Trophoblast cell (in vitro differentiated cells and primary cell): ENCODE data around the gene UIMC1.

Experiments
- DNase-seq, 2 donors: peaks; one replicate each; pipeline ENCODE4 v3.0.0-alpha.2; 2016
- H2AFZ ChIP-seq: 2 replicates; pipeline ENCODE4 v1.6.1; 2013; ENCODE audit warnings: low read length, moderate library complexity, mild to moderate bottlenecking; ENCODE audit not compliant: insufficient read depth, poor library complexity
- H2AK5ac ChIP-seq: 2 replicates; pipeline ENCODE4 v1.6.1; 2013; ENCODE audit warnings: mild to moderate bottlenecking, low read length
- H2BK120ac ChIP-seq: 2 replicates; pipeline ENCODE4 v1.6.1; 2013; ENCODE audit warnings: low read length, mild to moderate bottlenecking, moderate library complexity; ENCODE audit not compliant: insufficient read depth, poor library complexity
- H2BK12ac ChIP-seq: 2 replicates; pipeline ENCODE4 v1.6.1; 2013; ENCODE audit warnings: mild to moderate bottlenecking, low read length, moderate library complexity
- H2BK5ac ChIP-seq: 2 replicates; pipeline ENCODE4 v1.6.1; 2013; ENCODE audit warnings: low read length, low read depth, moderate library complexity, mild to moderate bottlenecking; ENCODE audit not compliant: poor library complexity
- H3K14ac ChIP-seq: 2 replicates; pipeline ENCODE4 v1.6.1; 2013; ENCODE audit warnings: mild to moderate bottlenecking, low read length
- H3K18ac ChIP-seq: 2 replicates; pipeline ENCODE4 v1.6.1; 2013; ENCODE audit warnings: mild to moderate bottlenecking, low read length
- H3K23ac ChIP-seq: 2 replicates; pipeline ENCODE4 v1.6.1; 2013; ENCODE audit warnings: low read length
- H3K27ac ChIP-seq: 2 replicates; pipeline ENCODE4 v1.5.1; 2013; ENCODE audit warnings: low read depth, mild to moderate bottlenecking, inconsistent platforms, low read length, moderate library complexity
- H3K27me3 ChIP-seq: 2 replicates; pipeline ENCODE4 v1.6.1; 2013; ENCODE audit warnings: inconsistent platforms, mild to moderate bottlenecking, low read length, moderate library complexity; ENCODE audit not compliant: insufficient read depth
- H3K36me3 ChIP-seq, 2 experiments: 1 replicate in 1 of 2; 2 replicates in 1 of 2; pipeline ENCODE4 v1.6.1; 2013; ENCODE audit warnings: low read length in 2 of 2, mild to moderate bottlenecking in 2 of 2, moderate library complexity in 1 of 2; ENCODE audit not compliant: insufficient read depth in 2 of 2, control insufficient read depth in 1 of 2
- H3K4ac ChIP-seq: 2 replicates; pipeline ENCODE4 v1.6.1; 2013; ENCODE audit warnings: low read depth, mild to moderate bottlenecking, low read length, moderate library complexity
- H3K4me1 ChIP-seq, 2 experiments: 1 replicate in 1 of 2; 2 replicates in 1 of 2; pipeline ENCODE4 v1.6.1; 2013; ENCODE audit warnings: low read length in 2 of 2, mild to moderate bottlenecking in 2 of 2, moderate library complexity in 1 of 2; ENCODE audit not compliant: insufficient read depth in 2 of 2, control insufficient read depth in 1 of 2
- H3K4me2 ChIP-seq: 2 replicates; pipeline ENCODE4 v1.6.1; 2013; ENCODE audit warnings: inconsistent platforms, mild to moderate bottlenecking, low read length, moderate library complexity
- H3K4me3 ChIP-seq: 2 replicates; pipeline ENCODE4 v1.5.1; 2013; ENCODE audit warnings: mild to moderate bottlenecking, low read depth, low read length, inconsistent platforms
- H3K79me1 ChIP-seq: one replicate; pipeline ENCODE4 v1.6.1; 2013; ENCODE audit warnings: low read length
- H3K79me2 ChIP-seq: 2 replicates; pipeline ENCODE4 v1.6.1; 2013; ENCODE audit warnings: low read length, mild to moderate bottlenecking; ENCODE audit not compliant: control insufficient read depth, insufficient read depth, poor library complexity
- H3K9ac ChIP-seq: 2 replicates; pipeline ENCODE4 v1.6.1; 2013; ENCODE audit warnings: mild to moderate bottlenecking, low read length
- H3K9me3 ChIP-seq: 2 replicates; pipeline ENCODE4 v1.6.1; 2013; ENCODE audit warnings: low read depth, mild to moderate bottlenecking, control low read depth, inconsistent platforms, low read length; ENCODE audit not compliant: insufficient read depth
- H4K12ac ChIP-seq: 2 replicates; pipeline ENCODE4 v1.6.1; 2013; ENCODE audit warnings: low read depth, mild to moderate bottlenecking, low read length, moderate library complexity
- H4K8ac ChIP-seq: 2 replicates; pipeline ENCODE4 v1.6.1; 2013; ENCODE audit warnings: low read depth, mild to moderate bottlenecking, low read length, moderate library complexity
- H4K91ac ChIP-seq: one replicate; pipeline ENCODE4 v1.6.1; 2013; ENCODE audit warnings: low read depth, mild to moderate bottlenecking, low read length, moderate library complexity
- WGBS: extraction: QIAGEN DNeasy Blood & Tissue Kit; methylation state at CpG from one replicate; pipeline ENCODE4 v1.1.7; 2013; ENCODE audit warnings: missing lambda C conversion rate; ENCODE audit not compliant: insufficient read length, insufficient coverage; ENCODE audit errors: extremely low coverage; 5-methylcytosine and 5-hydroxymethylcytosine counted together

UIMC1 gene

DNA sequence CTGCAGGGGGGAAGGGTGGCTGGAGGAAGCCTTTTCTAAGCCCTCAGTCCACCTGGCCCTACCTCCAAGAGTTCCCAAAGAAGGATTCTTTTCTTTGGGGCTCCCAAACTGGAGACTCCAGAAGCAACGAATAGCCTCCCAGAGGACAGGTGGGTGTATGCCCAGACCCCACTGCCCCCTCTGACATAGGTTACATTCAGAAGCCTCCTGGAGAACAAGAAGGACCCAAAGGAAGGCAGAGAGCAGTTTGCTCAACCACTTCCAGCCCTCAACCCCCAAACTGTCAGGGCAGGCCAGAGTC lies 117.8 kb downstream of the UIMC1 start:
- no peak overlapping the region for H3K4ac ChIP-seq
- no peak overlapping the region for H2BK120ac ChIP-seq
- no peaks in the 10 kb centered on the region for H3K79me2 ChIP-seq
- H3K18ac ChIP-seq, result no peak overlapping the region
- no peak overlapping the region for H4K91ac ChIP-seq
- H2BK12ac ChIP-seq, result no peak overlapping the region
- no peak overlapping the region for H3K9ac ChIP-seq
- H3K4me1 ChIP-seq, result no peaks in the 10 kb centered on the region
- H3K4me2 ChIP-seq, result no peak overlapping the region
- DNase-seq, result no peak
- no peaks in the 10 kb centered on the region for H3K79me1 ChIP-seq
- H2AK5ac ChIP-seq, result no peak overlapping the region
- no peak overlapping the region for H4K12ac ChIP-seq
- no peak overlapping the region for H2AFZ ChIP-seq
- H3K4me3 ChIP-seq, result no peak overlapping the region
- no peak overlapping the region for H4K8ac ChIP-seq
- H3K9me3 ChIP-seq, result peaks cover 7% of the 10 kb centered on the region
- H3K27ac ChIP-seq, result no peak overlapping the region
- no peaks in the 10 kb centered on the region for H3K36me3 ChIP-seq
- no peaks in the 10 kb centered on the region for H3K27me3 ChIP-seq
- H3K23ac ChIP-seq, result no peak overlapping the region
- WGBS, result no CpG with 5 or more reads among the region's 1 CpG
- H3K14ac ChIP-seq, result no peak overlapping the region
- no peak overlapping the region for H2BK5ac ChIP-seq

DNA sequence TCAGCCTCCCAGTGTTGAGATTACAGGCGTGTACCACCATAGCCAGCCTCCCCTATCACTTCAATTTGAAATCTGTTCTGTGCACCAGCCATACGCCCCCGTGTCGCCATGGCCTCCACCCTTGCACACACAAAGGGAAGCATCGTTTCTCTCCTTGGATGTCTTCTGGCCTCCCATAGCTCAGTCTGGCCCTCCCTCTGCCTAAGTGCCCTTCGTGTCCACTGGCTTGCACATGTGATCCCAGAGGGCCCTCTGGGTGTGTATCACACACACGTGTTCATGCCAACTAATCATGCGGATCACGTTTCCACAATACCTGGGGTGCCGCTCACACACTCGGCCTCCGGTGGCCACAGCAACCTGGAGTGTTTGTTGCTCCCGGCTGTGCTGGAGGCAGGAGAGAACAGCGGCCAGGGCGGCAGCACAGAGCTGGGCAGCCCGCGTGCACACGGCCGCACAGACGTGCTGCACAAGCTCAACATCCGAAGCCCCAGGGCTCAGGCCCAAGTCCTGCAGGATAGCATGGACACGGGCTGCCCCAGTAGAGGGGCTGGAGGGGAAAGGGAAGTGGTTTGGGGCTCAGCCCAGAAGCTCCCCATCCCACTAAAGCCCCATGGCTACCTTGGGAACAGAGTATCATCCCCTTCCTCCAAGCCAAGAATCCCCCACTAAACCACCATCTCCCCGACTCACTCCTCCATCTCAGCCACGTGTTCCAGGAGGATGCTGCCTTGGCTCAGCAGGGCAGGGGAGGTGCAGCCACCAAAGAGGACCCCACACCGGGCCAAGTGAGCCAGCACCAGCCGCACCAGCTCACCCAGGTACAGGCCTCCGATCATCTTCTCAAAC lies 118.3 kb downstream of the UIMC1 start:
- no peak overlapping the region for H4K12ac ChIP-seq
- no peaks in the 10 kb centered on the region for H3K79me1 ChIP-seq
- H3K9me3 ChIP-seq, result peaks cover 7% of the 10 kb centered on the region
- no peak overlapping the region for H2BK120ac ChIP-seq
- WGBS, result no CpG with 5 or more reads among the region's 27 CpGs
- H3K4me3 ChIP-seq, result no peak overlapping the region
- H3K4me1 ChIP-seq, result no peaks in the 10 kb centered on the region
- H2AFZ ChIP-seq, result no peak overlapping the region
- H3K9ac ChIP-seq, result no peak overlapping the region
- H3K27me3 ChIP-seq, result no peaks in the 10 kb centered on the region
- DNase-seq, result no peak
- no peak overlapping the region for H2BK12ac ChIP-seq
- H3K4me2 ChIP-seq, result no peak overlapping the region
- H3K27ac ChIP-seq, result no peak overlapping the region
- no peak overlapping the region for H4K8ac ChIP-seq
- H3K79me2 ChIP-seq, result no peaks in the 10 kb centered on the region
- H2AK5ac ChIP-seq, result no peak overlapping the region
- H2BK5ac ChIP-seq, result no peak overlapping the region
- no peak overlapping the region for H3K4ac ChIP-seq
- no peak overlapping the region for H3K23ac ChIP-seq
- no peak overlapping the region for H3K18ac ChIP-seq
- H3K36me3 ChIP-seq, result no peaks in the 10 kb centered on the region
- no peak overlapping the region for H3K14ac ChIP-seq
- H4K91ac ChIP-seq, result no peak overlapping the region

DNA sequence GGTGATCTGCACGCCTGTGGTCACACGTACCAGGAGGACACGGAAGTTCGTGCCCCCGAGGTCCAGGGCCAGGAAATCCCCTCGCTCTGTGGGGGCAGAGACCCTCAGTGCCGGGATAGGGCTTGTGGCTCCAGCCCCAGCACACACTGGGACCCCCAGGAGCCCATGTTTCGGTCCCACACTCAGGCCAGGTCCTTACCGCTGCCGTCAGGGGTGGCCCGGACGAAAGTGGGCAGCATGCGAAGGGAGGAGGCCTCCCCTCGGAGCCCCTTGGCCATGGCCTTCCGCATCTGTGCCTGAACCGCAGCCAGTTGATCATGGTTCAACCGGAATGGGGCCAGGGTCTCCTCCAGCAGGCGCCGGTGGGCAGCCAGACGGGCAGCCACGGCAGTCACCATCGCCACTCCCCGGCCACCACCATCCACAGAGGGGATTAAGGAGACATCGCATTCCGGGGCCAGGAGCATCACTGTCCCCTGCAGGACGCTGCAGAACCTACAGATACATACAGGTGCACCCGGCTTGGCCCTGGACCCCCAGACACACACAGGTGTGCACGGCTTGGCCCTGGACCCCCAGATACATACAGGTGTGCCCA lies 119.2 kb downstream of the UIMC1 start:
- Histone ChIP-seq H3K27ac (no peak overlapping the region), H3K79me2 (no peaks in the 10 kb centered on the region), H3K36me3 (no peaks in the 10 kb centered on the region), H3K9ac (no peak overlapping the region), H3K4me1 (no peaks in the 10 kb centered on the region), H2BK5ac (no peak overlapping the region), H4K12ac (no peak overlapping the region), H3K4me3 (no peak overlapping the region), H4K91ac (no peak overlapping the region), H2BK12ac (no peak overlapping the region), H3K4ac (no peak overlapping the region), H3K18ac (no peak overlapping the region), H3K23ac (no peak overlapping the region), H3K4me2 (no peak overlapping the region), H2AK5ac (no peak overlapping the region), H2AFZ (no peak overlapping the region), H4K8ac (no peak overlapping the region), H2BK120ac (no peak overlapping the region), H3K14ac (no peak overlapping the region), H3K79me1 (no peaks in the 10 kb centered on the region), H3K27me3 (no peaks in the 10 kb centered on the region), H3K9me3 (peaks cover 7% of the 10 kb centered on the region)
- no CpG with 5 or more reads among the region's 28 CpGs for WGBS
- DNase-seq, result no peak

DNA sequence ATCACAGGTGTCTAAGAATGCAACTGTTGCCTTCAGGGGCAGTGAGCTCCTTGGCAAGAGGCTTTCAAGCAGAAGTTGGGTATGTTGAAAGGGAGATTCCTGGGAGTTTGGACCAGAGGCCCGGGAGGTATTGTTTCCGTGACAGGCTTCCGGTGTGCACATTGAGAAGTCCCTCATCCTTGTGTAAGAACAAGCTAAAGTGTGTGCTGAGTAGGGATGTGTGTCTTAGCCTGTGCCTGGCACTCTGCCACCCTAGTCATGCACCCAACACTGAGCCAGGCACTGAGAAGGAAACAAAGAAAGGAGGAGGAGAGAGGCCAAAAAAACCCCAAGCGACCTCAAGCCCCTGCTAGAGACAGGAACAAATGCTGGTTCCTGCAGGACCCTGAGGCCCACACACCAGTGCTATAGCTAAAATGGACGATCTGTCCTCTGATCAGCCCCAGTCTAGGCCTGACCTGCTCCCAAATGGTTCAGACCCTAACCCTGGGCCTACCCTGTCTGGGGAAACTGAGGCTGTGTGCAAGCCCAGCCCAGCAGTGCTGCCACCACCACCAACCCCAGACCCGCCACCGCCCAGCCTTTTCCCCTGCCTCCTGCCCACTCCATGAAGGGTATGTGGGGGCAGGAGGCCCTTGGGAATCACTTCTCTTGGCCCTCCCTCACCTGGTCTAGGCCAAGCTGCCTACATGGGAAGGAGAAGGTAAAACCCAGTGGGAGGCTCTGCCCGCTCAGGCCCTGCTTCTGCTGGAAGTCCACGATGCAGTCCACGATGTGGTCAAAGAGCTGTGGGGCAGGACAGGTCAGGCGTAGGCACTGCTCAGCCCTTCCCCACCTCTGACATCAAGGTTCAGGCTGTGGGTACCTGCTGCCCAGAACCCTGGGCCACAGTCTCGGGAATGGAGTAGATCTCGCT lies 120.0 kb downstream of the UIMC1 start:
- no peak overlapping the region for H3K9ac ChIP-seq
- no peaks in the 10 kb centered on the region for H3K79me2 ChIP-seq
- H3K9me3 ChIP-seq, result peaks cover 7% of the 10 kb centered on the region
- WGBS, result no CpG with 5 or more reads among the region's 13 CpGs
- H3K36me3 ChIP-seq, result no peaks in the 10 kb centered on the region
- H2AK5ac ChIP-seq, result no peak overlapping the region
- no peaks in the 10 kb centered on the region for H3K27me3 ChIP-seq
- DNase-seq, result no peak
- no peak overlapping the region for H3K14ac ChIP-seq
- H3K4me1 ChIP-seq, result no peaks in the 10 kb centered on the region
- H2BK12ac ChIP-seq, result no peak overlapping the region
- no peak overlapping the region for H3K23ac ChIP-seq
- no peak overlapping the region for H4K12ac ChIP-seq
- H4K91ac ChIP-seq, result no peak overlapping the region
- no peak overlapping the region for H4K8ac ChIP-seq
- no peak overlapping the region for H3K27ac ChIP-seq
- no peak overlapping the region for H2BK5ac ChIP-seq
- no peak overlapping the region for H3K4me3 ChIP-seq
- no peak overlapping the region for H3K4ac ChIP-seq
- no peaks in the 10 kb centered on the region for H3K79me1 ChIP-seq
- no peak overlapping the region for H3K4me2 ChIP-seq
- no peak overlapping the region for H3K18ac ChIP-seq
- H2BK120ac ChIP-seq, result no peak overlapping the region
- H2AFZ ChIP-seq, result no peak overlapping the region
